Hippocampal formation (tissue), 2 donors: ENCODE data around the gene NACA2.

Experiments used
- DNase-seq, 2 donors: peaks; one replicate each; lab custom pipeline; 2025; lab: John Stamatoyannopoulos, UW

The NACA2 gene

DNA sequence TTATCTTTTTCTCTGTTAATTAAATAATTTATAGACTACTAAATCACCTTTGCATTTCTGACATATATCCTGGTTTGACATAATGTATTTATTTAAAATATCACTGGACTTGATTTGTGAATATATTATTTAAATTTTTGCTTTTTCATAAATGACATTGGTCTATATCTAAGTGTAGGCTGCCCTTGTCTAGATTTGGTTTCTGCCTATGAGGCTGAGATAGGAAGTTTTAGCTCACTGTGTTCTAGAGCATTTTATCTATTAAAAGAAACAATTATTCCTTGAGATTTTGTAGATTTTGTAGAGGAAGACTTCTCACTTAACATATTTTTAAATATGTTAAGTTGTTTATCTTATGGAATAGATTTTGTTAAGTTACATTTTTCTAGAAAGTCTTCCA lies 43.9 kb downstream of the NACA2 start:
- DNase-seq, result no peak

DNA sequence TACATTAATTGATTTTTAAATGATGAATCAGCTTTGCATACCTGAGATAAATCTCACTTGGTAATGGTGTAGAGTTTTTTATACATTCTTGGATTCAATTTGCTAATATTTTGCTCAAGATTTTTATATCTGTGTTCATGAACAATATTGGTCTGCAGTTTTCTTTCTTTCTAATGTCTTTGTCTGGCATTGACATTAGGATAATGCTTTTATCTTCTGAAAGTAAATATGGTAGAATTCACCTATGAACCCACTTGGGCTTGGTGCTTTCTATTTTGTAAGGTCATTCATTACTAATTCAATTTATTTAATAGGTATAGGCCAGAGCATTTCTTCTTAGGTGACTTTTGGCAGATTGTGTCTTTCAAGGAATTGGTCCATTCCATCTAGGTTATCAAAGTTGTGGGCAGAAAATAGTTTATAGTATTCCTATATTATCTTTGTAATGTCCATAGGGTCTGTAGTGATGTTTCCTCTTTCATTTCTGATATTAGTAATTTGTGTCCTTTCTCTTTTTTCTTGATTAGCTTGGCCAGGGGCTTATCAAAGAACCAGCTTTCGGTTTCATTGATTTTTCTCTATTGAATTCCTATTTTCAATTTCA lies 45.6 kb downstream of the NACA2 start:
- no peak for DNase-seq

DNA sequence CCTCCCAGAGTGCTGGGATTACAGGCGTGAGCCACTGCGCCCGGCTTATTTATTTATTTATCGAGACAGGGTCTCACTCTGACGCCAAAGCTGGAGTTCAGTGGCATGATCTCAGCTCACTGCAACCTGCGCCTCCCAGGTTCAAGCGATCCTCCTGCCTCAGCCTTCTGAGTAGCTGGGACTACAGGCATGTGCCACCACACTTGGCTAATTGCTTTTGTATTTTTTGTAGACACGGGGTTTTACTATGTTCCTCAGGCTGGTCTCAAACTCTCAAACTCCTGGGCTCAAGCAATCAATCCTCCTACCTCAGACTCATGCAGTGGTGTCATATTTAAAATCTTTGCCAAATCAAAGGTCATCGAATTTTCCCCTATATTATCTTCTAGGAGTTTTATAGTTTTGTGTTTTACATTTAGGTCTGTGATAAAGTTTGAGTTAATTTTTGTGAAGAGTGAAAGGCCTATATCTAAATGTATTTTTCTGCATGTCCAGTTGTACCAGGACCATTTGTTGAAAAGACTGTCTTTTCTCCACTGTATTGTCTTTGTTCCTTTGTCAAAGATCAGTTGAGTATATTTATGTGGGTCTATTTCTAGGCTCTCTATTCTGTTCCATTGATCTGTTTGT lies 47.1 kb downstream of the NACA2 start:
- no peak for DNase-seq

DNA sequence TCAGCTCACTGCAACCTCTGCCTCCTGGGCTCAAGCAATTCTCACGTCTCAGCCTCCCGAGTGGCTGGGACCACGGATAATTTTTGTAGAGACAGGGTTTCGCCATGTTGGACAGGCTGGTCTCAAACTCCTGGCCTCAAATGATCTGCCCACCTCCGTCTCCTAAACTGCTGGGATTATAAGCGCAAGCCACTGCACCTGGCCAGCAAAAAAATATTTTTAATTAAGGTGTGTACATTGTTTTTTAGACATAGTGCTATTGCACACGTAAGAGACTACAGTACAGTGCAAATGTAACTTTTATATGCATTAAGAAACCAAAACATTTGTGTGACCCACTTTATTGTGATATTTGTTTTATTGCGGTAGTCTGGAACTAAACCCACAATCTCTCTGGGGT lies 49.0 kb downstream of the NACA2 start:
- no peak for DNase-seq

DNA sequence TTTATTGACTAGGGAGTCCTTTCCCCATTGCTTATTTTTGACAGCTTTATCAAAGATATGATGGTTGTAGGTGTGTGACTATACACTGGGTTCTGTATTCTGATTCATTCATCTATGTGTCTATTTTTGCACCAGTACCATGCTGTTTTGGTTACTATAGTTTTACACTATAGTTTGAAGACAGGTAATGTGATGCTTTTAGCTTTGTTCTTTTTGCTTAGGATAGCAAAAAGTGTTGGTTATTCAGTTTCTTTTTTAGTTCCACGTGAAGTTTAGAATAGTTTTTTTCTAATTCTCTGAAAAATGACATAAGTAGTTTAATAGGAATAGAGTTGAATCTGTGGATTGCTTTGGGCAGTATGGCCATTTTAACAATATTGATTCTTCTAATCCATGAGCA lies 50.1 kb downstream of the NACA2 start:
- DNase-seq, result no peak
